OCI-LY7 (cell line): ENCODE results near the gene CCDC43. TPM values are rescaled to one million over a fixed set of nuclear protein-coding genes. Genes with fewer than 3 reads are reported as not detected.
"Not testable (repeated sequence)": the region's sequence is repeated elsewhere in the genome, so short reads cannot be mapped to it uniquely, and the experiment has no call there.

Source experiments
- BruUV-seq: library from RNA; stranded (reverse); fragments of 400-500 nt; replicated peaks from 2 replicates; lab custom pipeline; 2021; lab: Mats Ljungman, UMichigan
- CTCF ChIA-PET: fragments of 300-600 bp; sonication (Branson Sonifier 250); formaldehyde crosslinking; loops from one replicate; lab custom pipeline; 2022; ENCODE audit warnings: antibody characterized with exemption; ENCODE audit not compliant: unreplicated experiment; lab: Charles Lee
- POLR2A ChIA-PET: fragments of 300-600 bp; sonication (Branson Sonifier 250); formaldehyde crosslinking; loops from one replicate; lab custom pipeline; 2022; ENCODE audit warnings: antibody characterized with exemption; lab: Charles Lee
- DNase-seq: peaks from one replicate; pipeline ENCODE4 v3.0.0-alpha.2; 2015; ENCODE audit warnings: low spot score
- H2AFZ ChIP-seq: fragments of 200-600 bp; sonication (generic), shearing (Covaris generic); 2 replicates; pipeline ENCODE4 v1.6.1; 2014; ENCODE audit warnings: mild to moderate bottlenecking, antibody characterized with exemption, low read length, moderate library complexity
- H3K27ac ChIP-seq: fragments of 200-600 bp; sonication (generic); 2 replicates; pipeline ENCODE4 v1.5.1; 2014; ENCODE audit warnings: mixed run types, low read depth, mild to moderate bottlenecking, moderate library complexity, low read length, inconsistent platforms; ENCODE audit not compliant: poor library complexity, severe bottlenecking
- H3K36me3 ChIP-seq: fragments of 200-600 bp; sonication (generic); 2 replicates; pipeline ENCODE4 v1.6.1; 2014; ENCODE audit warnings: mild to moderate bottlenecking, antibody characterized with exemption, low read length, moderate library complexity, mixed read lengths; ENCODE audit not compliant: insufficient read depth
- H3K4me1 ChIP-seq: fragments of 200-600 bp; sonication (generic); 2 replicates; pipeline ENCODE4 v1.5.1; 2014; ENCODE audit warnings: mild to moderate bottlenecking, low read length; ENCODE audit not compliant: insufficient read depth, poor library complexity, severe bottlenecking
- H3K4me2 ChIP-seq: fragments of 200-600 bp; sonication (generic); 2 replicates; pipeline ENCODE4 v1.6.1; 2014; ENCODE audit warnings: mild to moderate bottlenecking, low read length
- H3K4me3 ChIP-seq: fragments of 200-600 bp; sonication (generic); 2 replicates; pipeline ENCODE4 v1.5.1; 2014; ENCODE audit warnings: mild to moderate bottlenecking, low read depth, low read length; ENCODE audit not compliant: poor library complexity, severe bottlenecking
- H3K79me2 ChIP-seq: fragments of 200-600 bp; sonication (generic); 2 replicates; pipeline ENCODE4 v1.6.1; 2016; ENCODE audit warnings: low read depth, mild to moderate bottlenecking, low read length, moderate library complexity, mixed read lengths; ENCODE audit not compliant: insufficient read depth
- H3K9me2 ChIP-seq: fragments of 200-600 bp; sonication (generic); 2 replicates; pipeline ENCODE4 v1.6.1; 2016; ENCODE audit warnings: mild to moderate bottlenecking, low read length, mixed read lengths; ENCODE audit not compliant: insufficient read depth
- H3K9me3 ChIP-seq: fragments of 200-600 bp; sonication (generic); 2 replicates; pipeline ENCODE4 v1.6.1; 2014; ENCODE audit warnings: mild to moderate bottlenecking, mixed run types, low read length, mixed read lengths
- H4K20me1 ChIP-seq: fragments of 200-600 bp; sonication (generic); 2 replicates; pipeline ENCODE4 v1.6.1; 2014; ENCODE audit warnings: mild to moderate bottlenecking, antibody characterized with exemption, low read length, moderate library complexity, mixed read lengths; ENCODE audit not compliant: insufficient read depth
- EZH2phosphoT487 ChIP-seq: fragments of 200-600 bp; sonication (generic); IDR thresholded peaks from 2 replicates; pipeline ENCODE4 v1.6.1; 2018; ENCODE audit warnings: low read depth, borderline replicate concordance, mild to moderate bottlenecking, mixed run types, antibody characterized with exemption, low read length, moderate library complexity, mixed read lengths
- intact Hi-C: fragments of 100-400 bp; cut with micrococcal nuclease; formaldehyde crosslinking; loops from one replicate; pipeline ENCODE4 v1.10.0; 2022; ENCODE audit not compliant: unreplicated experiment
- total RNA-seq, 2 experiments: library from RNA; depleted of rRNA in 1 of 2; stranded (reverse); fragments of >200 nt in 1 of 2; shearing (Covaris generic) in 1 of 2; gene quantifications; 2 replicates each; pipeline ENCODE4 v1.2.3, GENCODE V29; 2014 to 2022
- TF ChIP-seq, protein P1 (sequence below): fragments of 200-600 bp; sonication (generic); conservative IDR thresholded peaks from 2 replicates; pipeline ENCODE4 v1.5.1; 2014; ENCODE audit warnings: mild to moderate bottlenecking, antibody characterized with exemption, low read length, moderate library complexity, mixed read lengths

Gene CCDC43
- total RNA-seq, 2 experiments from 2014 or later: 33.2 to 35.6 TPM

DNA sequence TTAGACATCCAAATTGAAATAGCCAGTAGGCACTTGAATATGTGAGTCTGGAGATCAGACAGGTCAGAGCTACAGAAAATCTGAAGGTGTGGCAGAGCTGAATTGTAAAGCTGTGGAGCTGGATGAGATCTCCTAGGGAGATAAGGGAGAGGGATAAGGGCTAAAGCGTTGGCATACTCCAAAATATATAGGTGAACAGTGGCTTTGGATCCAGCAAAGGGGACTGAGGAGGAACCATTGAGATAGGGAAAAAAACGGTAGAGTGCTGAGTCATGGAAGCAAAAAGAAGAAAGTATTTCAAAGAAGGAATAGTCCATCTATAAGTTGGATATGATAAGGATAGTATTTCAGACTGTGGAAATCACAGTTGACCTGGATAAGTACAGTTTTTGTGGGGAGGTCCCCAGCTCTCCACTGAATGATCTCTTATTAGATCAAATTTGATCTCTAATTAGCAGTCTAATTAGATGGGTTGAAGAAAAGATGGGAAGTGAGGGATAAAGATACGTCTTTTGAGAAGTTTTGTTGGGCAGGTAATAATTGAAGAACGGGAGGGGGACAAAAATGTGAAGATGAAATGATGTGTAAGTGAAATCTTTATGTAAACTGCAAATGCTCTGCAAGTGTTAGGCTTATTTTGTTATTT is 18.3 kb upstream of the CCDC43 start:
- Histone ChIP-seq H3K4me1 (peaks cover 19% of the 10 kb centered on the region), H3K9me3 (no peaks in the 10 kb centered on the region), H3K36me3 (peaks cover 6% of the 10 kb centered on the region; the same call in 1 of the 2 replicates), H3K27ac (no peak overlapping the region), H3K79me2 (peaks cover 21% of the 10 kb centered on the region), H2AFZ (peak overlapping the region; percentile 99), H3K4me3 (peak overlapping the region; percentile 99), H3K9me2 (no peaks in the 10 kb centered on the region), H3K4me2 (peak overlapping the region; percentile 91), H4K20me1 (no peaks in the 10 kb centered on the region)
- ChIA-PET POLR2A (interaction anchor here (0.5 to 1.1 kb wide), 3 partner anchors 19 to 1439 kb away, joined by 3 to 4 read pairs (median 4); no protein-coding TSS in a partner anchor), CTCF (no interaction called here)
- no peak for DNase-seq
- no TSS peak for BruUV-seq
- intact Hi-C loops: no loop called here
- TF ChIP-seq, protein P1, sequence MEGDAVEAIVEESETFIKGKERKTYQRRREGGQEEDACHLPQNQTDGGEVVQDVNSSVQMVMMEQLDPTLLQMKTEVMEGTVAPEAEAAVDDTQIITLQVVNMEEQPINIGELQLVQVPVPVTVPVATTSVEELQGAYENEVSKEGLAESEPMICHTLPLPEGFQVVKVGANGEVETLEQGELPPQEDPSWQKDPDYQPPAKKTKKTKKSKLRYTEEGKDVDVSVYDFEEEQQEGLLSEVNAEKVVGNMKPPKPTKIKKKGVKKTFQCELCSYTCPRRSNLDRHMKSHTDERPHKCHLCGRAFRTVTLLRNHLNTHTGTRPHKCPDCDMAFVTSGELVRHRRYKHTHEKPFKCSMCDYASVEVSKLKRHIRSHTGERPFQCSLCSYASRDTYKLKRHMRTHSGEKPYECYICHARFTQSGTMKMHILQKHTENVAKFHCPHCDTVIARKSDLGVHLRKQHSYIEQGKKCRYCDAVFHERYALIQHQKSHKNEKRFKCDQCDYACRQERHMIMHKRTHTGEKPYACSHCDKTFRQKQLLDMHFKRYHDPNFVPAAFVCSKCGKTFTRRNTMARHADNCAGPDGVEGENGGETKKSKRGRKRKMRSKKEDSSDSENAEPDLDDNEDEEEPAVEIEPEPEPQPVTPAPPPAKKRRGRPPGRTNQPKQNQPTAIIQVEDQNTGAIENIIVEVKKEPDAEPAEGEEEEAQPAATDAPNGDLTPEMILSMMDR: no peak
- no peak for TF ChIP-seq EZH2phosphoT487

DNA sequence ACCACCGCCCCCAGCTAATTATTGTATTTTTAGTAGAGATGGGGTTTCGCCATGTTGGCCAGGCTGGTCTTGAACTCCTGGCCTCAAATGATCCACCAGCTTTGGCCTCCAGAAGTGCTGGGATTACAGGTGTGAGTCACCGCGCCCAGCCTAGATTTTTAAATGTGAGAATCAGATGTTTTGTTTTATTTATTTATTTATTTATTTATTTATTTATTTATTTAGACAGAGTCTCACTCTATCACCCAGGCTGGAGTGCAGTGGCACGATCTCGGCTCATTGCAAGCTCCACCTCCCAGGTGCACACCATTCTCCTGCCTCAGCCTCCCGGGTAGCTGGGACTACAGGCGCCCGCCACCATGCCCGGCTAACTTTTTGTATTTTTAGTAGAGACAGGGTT is 10.7 kb upstream of the CCDC43 start:
- H3K36me3 ChIP-seq, BruUV-seq, intact Hi-C loops, H2AFZ ChIP-seq, H3K9me3 ChIP-seq, DNase-seq, H3K4me3 ChIP-seq, CTCF ChIA-PET, H3K4me1 ChIP-seq, H4K20me1 ChIP-seq, H3K4me2 ChIP-seq, H3K27ac ChIP-seq, H3K9me2 ChIP-seq, H3K79me2 ChIP-seq: not testable (repeated sequence)
- POLR2A ChIA-PET: interaction anchor here (0.7 kb wide), 1 partner anchor 26 kb away, joined by 3 read pairs; no protein-coding TSS in a partner anchor

DNA sequence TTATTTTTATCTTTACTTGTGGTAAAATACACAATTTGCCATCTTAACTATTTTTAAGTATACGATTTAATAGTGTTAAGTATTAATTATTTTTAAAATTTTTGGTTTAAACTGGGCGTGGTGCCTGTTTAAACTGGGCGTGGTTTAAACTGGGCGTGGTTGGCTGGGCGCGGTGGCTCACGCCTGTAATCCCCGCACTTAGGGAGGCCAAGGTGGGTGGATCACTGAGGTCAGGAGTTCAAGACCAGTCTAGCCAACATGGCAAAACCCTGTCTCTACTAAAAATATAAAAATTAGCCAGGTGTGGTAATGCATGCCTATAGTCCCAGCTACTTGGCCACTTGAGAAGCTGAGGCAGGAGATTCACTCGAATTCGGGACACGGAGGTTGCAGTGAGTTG is 4.0 kb upstream of the CCDC43 start:
- intact Hi-C loops: no loop called here
- ChIA-PET POLR2A (interaction anchor here (0.6 to 0.7 kb wide), 3 partner anchors 11 to 163 kb away, joined by 3 read pairs; no protein-coding TSS in a partner anchor), CTCF (no interaction called here)
- Histone ChIP-seq H3K4me2 (no peak overlapping the region), H3K36me3 (no peaks in the 10 kb centered on the region), H3K9me2 (no peaks in the 10 kb centered on the region), H3K9me3 (no peaks in the 10 kb centered on the region), H3K27ac (no peak overlapping the region), H3K4me1 (peaks cover 16% of the 10 kb centered on the region), H3K79me2 (peaks cover 8% of the 10 kb centered on the region; the same call in 1 of the 2 replicates), H2AFZ (no peak overlapping the region), H3K4me3 (no peak overlapping the region), H4K20me1 (no peaks in the 10 kb centered on the region)
- no peak for DNase-seq
- TF ChIP-seq EZH2phosphoT487: no peak
- TF ChIP-seq, protein P1: no peak
- BruUV-seq: no TSS peak
